Bronchial epithelial cell (primary cell): Measurements from ENCODE around the gene GRIK1. TPM values are rescaled to one million over a fixed set of nuclear protein-coding genes. Genes with fewer than 3 reads are reported as not detected.

ENCODE experiments used
- DNase-seq: peaks from one replicate; pipeline ENCODE4 v3.0.0-alpha.2; 2010; ENCODE audit warnings: low read depth
- FAIRE-seq: peaks from 2 replicates; lab custom pipeline; 2011; peaks lifted over from hg19 to GRCh38; lab: Jason Lieb, UNC
- H3K27me3 ChIP-seq: 2 replicates; pipeline ENCODE4 v1.5.1; 2011; ENCODE audit warnings: low read length; ENCODE audit not compliant: control insufficient read depth, insufficient read depth
- H3K36me3 ChIP-seq: 2 replicates; pipeline ENCODE4 v1.5.1; 2011; ENCODE audit warnings: low read length; ENCODE audit not compliant: control insufficient read depth, insufficient read depth
- H3K4me3 ChIP-seq: 2 replicates; pipeline ENCODE4 v1.5.1; 2011; ENCODE audit warnings: mild to moderate bottlenecking, low read depth, low read length, control low read depth
- CTCF ChIP-seq: IDR thresholded peaks from 2 replicates; pipeline ENCODE4 v1.5.1; 2011; ENCODE audit warnings: mild to moderate bottlenecking, moderate library complexity, low read length, control low read depth, inconsistent platforms; ENCODE audit not compliant: insufficient read depth, severe bottlenecking
- total RNA-seq: library from RNA; depleted of rRNA; stranded (reverse); fragments of >200 nt; gene quantifications from 2 replicates; pipeline ENCODE4 v1.2.1, GENCODE V29; 2014

Gene GRIK1
- total RNA-seq, 1 donor from 2014 or later, result not detected

- FAIRE-seq (no peak), DNase-seq (no peak)
- H3K27me3 ChIP-seq, result peaks cover 1% of the 10 kb centered on the region
- no peak overlapping the region for H3K4me3 ChIP-seq
- no peak for TF ChIP-seq CTCF
- H3K36me3 ChIP-seq, result no peaks in the 10 kb centered on the region
These were observed 188.2 kb downstream of the GRIK1 start for GRCh38 chr21:29751473-29752185.

GRCh38 chr21:29749957-29750356 is 189.8 kb downstream of the GRIK1 start:
- no peak for FAIRE-seq
- H3K27me3 ChIP-seq, result peaks cover 1% of the 10 kb centered on the region
- no peak for TF ChIP-seq CTCF
- no peak overlapping the region for H3K4me3 ChIP-seq
- DNase-seq, result no peak
- H3K36me3 ChIP-seq, result no peaks in the 10 kb centered on the region

GRCh38 chr21:29749223-29749622 is 190.6 kb downstream of the GRIK1 start:
- no peak for DNase-seq
- FAIRE-seq, result peak; percentile 32
- no peak for TF ChIP-seq CTCF

GRCh38 chr21:29748391-29749167 is 191.2 kb downstream of the GRIK1 start:
- DNase-seq (no peak), FAIRE-seq (no peak)
- no peaks in the 10 kb centered on the region for H3K36me3 ChIP-seq
- no peak overlapping the region for H3K4me3 ChIP-seq
- H3K27me3 ChIP-seq, result peaks cover 1% of the 10 kb centered on the region
- TF ChIP-seq CTCF, result no peak

More at GRCh38 chr21:29749223-29749622, 190.6 kb downstream of the GRIK1 start:
- no peaks in the 10 kb centered on the region for H3K36me3 ChIP-seq
- H3K4me3 ChIP-seq, result no peak overlapping the region
- H3K27me3 ChIP-seq, result peaks cover 1% of the 10 kb centered on the region

- FAIRE-seq (no peak), DNase-seq (no peak)
- no peak for TF ChIP-seq CTCF
- Histone ChIP-seq H3K27me3 (no peaks in the 10 kb centered on the region), H3K4me3 (no peak overlapping the region), H3K36me3 (no peaks in the 10 kb centered on the region)
These were observed 198.0 kb downstream of the GRIK1 start for GRCh38 chr21:29741761-29742160.
